SK-N-SH (cell line): ENCODE data around the gene CCN5. TPM values are rescaled to one million over a fixed set of nuclear protein-coding genes. Genes with fewer than 3 reads are reported as not detected.

Experiments
- CTCF ChIA-PET: fragments of 300-600, 350-600 bp; formaldehyde crosslinking; extraction: SDS; loops from one replicate; lab custom pipeline; 2021; lab: Yijun Ruan, JAX
- POLR2A ChIA-PET: fragments of 350-600 bp; sonication (Branson Sonifier 250); formaldehyde crosslinking; extraction: SDS; loops from one replicate; lab custom pipeline; 2020; ENCODE audit warnings: antibody characterized with exemption, inconsistent platforms; lab: Yijun Ruan, JAX
- DNase-seq: peaks from one replicate; pipeline ENCODE4 v3.0.0; 2012
- H2AFZ ChIP-seq: fragments of 200-600 bp; sonication (generic); 2 replicates; pipeline ENCODE4 v1.8.1; 2016; ENCODE audit warnings: antibody characterized with exemption, mild to moderate bottlenecking, low read depth
- H3F3A ChIP-seq: fragments of 200-600 bp; sonication (generic); replicated peaks from 2 replicates; pipeline ENCODE3; 2016; ENCODE audit warnings: antibody characterized with exemption, mild to moderate bottlenecking; ENCODE audit not compliant: insufficient read depth
- H3K27ac ChIP-seq, 2 experiments: fragments of 200-500 bp in 1 of 2; fragments of 200-600 bp in 1 of 2; sonication (Bioruptor generic) in 1 of 2; sonication (generic), shearing (Covaris generic) in 1 of 2; 2 replicates each; pipeline versions ENCODE4 v1.5.1 to v1.6.1; 2014 to 2016; ENCODE audit warnings: low read depth in 2 of 2, inconsistent platforms in 1 of 2, low read length in 1 of 2, mild to moderate bottlenecking in 1 of 2, mixed read lengths in 1 of 2
- H3K27me3 ChIP-seq: fragments of 200-600 bp; sonication (generic), shearing (Covaris generic); 2 replicates; pipeline ENCODE4 v1.6.1; 2016; ENCODE audit warnings: mixed run types; ENCODE audit not compliant: insufficient read depth
- H3K36me3 ChIP-seq, 2 experiments: fragments of 200-500 bp in 1 of 2; fragments of 200-600 bp in 1 of 2; sonication (Bioruptor generic) in 1 of 2; sonication (generic) in 1 of 2; replicated peaks in 1 of 2; 2 replicates each; pipeline versions ENCODE3 to v1.5.1; 2014 to 2016; ENCODE audit warnings: low read length in 1 of 2, mild to moderate bottlenecking in 1 of 2; ENCODE audit not compliant: insufficient read depth in 2 of 2, control insufficient read depth in 1 of 2
- H3K4me1 ChIP-seq, 2 experiments: fragments of 200-500 bp in 1 of 2; fragments of 200-600 bp in 1 of 2; sonication (Bioruptor generic) in 1 of 2; sonication (generic), shearing (Covaris generic) in 1 of 2; 2 replicates each; pipeline versions ENCODE4 v1.5.1 to v1.6.1; 2014 to 2016; ENCODE audit warnings: low read depth in 1 of 2, low read length in 1 of 2, mixed run types in 1 of 2; ENCODE audit not compliant: insufficient read depth in 2 of 2, control insufficient read depth in 1 of 2
- H3K4me2 ChIP-seq: fragments of 200-600 bp; sonication (generic), shearing (Covaris generic); 2 replicates; pipeline ENCODE4 v1.6.1; 2017; ENCODE audit warnings: mixed run types
- H3K4me3 ChIP-seq, 2 experiments: fragments of 200-500 bp in 1 of 2; fragments of 200-600 bp in 1 of 2; sonication (Bioruptor generic) in 1 of 2; sonication (generic), shearing (Covaris generic) in 1 of 2; 2 replicates each; pipeline versions ENCODE4 v1.5.1 to v1.8.1; 2014 to 2016; ENCODE audit warnings: low read depth in 2 of 2, inconsistent platforms in 1 of 2, low read length in 1 of 2, mild to moderate bottlenecking in 1 of 2, mixed read lengths in 1 of 2, moderate library complexity in 1 of 2
- H3K79me2 ChIP-seq: fragments of 200-600 bp; sonication (generic); 2 replicates; pipeline ENCODE4 v1.8.1; 2017; ENCODE audit warnings: mild to moderate bottlenecking; ENCODE audit not compliant: insufficient read depth
- H3K9ac ChIP-seq: fragments of 200-600 bp; sonication (generic); 2 replicates; pipeline ENCODE4 v1.6.1; 2017; ENCODE audit warnings: mixed run types
- H3K9me2 ChIP-seq: fragments of 200-600 bp; sonication (generic); 2 replicates; pipeline ENCODE4 v1.6.1; 2017; ENCODE audit warnings: mixed run types
- H3K9me3 ChIP-seq: fragments of 200-600 bp; sonication (generic); 2 replicates; pipeline ENCODE4 v1.6.1; 2017; ENCODE audit warnings: mixed run types, mild to moderate bottlenecking, moderate library complexity
- H4K20me1 ChIP-seq: fragments of 200-600 bp; sonication (generic); 2 replicates; pipeline ENCODE4 v1.6.1; 2017; ENCODE audit warnings: mild to moderate bottlenecking, mixed run types; ENCODE audit not compliant: insufficient read depth
- CHD2 ChIP-seq: fragments of 150-350 bp; IDR thresholded peaks from 2 replicates; pipeline ENCODE4 v1.6.1; 2018; ENCODE audit warnings: low read length; ENCODE audit not compliant: partially characterized antibody
- SMC3 ChIP-seq: IDR thresholded peaks from 2 replicates; pipeline ENCODE4 v1.6.1; 2012; ENCODE audit warnings: low read depth, low read length, improper control_type of control experiment
- TEAD4 ChIP-seq: IDR thresholded peaks from 2 replicates; pipeline ENCODE4 v1.4.0; 2012; ENCODE audit warnings: mild to moderate bottlenecking, borderline replicate concordance; ENCODE audit not compliant: insufficient read depth
- WGBS: methylation state at CpG from one replicate; pipeline ENCODE4 v1.1.6; 2017; ENCODE audit warnings: low lambda C conversion rate; 5-methylcytosine and 5-hydroxymethylcytosine counted together
- polyA plus RNA-seq, 3 experiments: library from polyadenylated mRNA; depleted of rRNA; stranded (reverse); fragments of >200 nt; gene quantifications; 2 replicates each; pipeline ENCODE4 v1.2.3, GENCODE V29; 2012
- TF ChIP-seq, protein P1 (sequence below): IDR thresholded peaks from 2 replicates; pipeline ENCODE4 v1.4.0; 2012; ENCODE audit warnings: low read depth, borderline replicate concordance
- TF ChIP-seq, protein P2 (sequence below): fragments of 200-600 bp; sonication (generic); IDR thresholded peaks from 2 replicates; pipeline ENCODE4 v1.6.1; 2017; ENCODE audit warnings: antibody characterized with exemption, mild to moderate bottlenecking, moderate library complexity

CCN5 gene
- polyA plus RNA-seq, 1 of the 3 experiments (the other 2 are of a cell fraction), result 0.05 TPM

DNA sequence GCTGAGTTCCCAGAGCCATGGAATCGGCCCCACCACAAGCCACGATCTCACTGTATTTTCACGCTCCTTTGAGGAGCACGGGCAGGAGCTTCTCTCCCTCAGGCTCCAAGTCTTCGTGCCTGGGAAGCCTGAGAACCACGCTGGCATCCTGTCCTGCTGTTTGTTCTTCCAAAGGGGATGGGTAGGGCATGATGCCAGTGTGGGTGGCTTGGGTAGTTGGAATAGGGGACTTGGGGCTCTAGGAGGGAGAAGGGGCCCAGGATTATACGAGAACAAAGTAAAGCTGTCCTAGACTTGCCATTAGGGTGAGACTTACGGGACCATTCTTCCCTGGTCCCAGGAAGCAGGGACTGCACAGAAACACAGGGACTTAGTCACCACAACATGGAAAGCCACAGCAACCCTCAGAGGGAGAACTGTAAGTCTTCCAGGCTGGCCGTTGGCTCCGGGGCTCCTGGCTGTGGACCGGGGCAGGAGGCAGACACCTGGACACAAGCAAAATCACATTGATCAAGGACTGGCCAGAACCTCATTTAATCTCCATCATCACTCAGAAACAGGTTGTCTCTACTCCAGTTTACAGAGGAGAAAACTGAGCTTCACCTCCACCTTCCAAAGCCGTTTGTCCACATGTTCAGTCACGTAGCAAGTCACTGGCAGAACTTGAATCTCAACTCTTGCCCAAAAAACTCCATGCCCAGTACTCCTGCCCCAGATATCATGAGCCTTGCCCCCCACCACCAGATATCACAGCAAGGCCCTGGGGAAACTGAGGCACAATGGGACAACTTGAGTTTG lies 1.3 kb downstream of the CCN5 start:
- WGBS, result 91% methylated on average over 11 of the region's 13 CpGs
- Histone ChIP-seq H4K20me1 (no peaks in the 10 kb centered on the region), H3K4me3 (no peak overlapping the region), H3K27me3 (no peaks in the 10 kb centered on the region), H3K9ac (no peak overlapping the region), H3K4me2 (no peak overlapping the region), H2AFZ (no peak overlapping the region), H3K9me3 (no peaks in the 10 kb centered on the region), H3K36me3 (no peaks in the 10 kb centered on the region), H3K9me2 (no peaks in the 10 kb centered on the region), H3K4me1 (peaks cover 10 to 17% of the 10 kb centered on the region in 2 experiments; a peak in 3 of 4 replicates), H3F3A (peaks cover 18% of the 10 kb centered on the region), H3K27ac (no peak overlapping the region), H3K79me2 (no peaks in the 10 kb centered on the region)
- TF ChIP-seq TEAD4 (no peak), SMC3 (no peak)
- TF ChIP-seq, protein P1, sequence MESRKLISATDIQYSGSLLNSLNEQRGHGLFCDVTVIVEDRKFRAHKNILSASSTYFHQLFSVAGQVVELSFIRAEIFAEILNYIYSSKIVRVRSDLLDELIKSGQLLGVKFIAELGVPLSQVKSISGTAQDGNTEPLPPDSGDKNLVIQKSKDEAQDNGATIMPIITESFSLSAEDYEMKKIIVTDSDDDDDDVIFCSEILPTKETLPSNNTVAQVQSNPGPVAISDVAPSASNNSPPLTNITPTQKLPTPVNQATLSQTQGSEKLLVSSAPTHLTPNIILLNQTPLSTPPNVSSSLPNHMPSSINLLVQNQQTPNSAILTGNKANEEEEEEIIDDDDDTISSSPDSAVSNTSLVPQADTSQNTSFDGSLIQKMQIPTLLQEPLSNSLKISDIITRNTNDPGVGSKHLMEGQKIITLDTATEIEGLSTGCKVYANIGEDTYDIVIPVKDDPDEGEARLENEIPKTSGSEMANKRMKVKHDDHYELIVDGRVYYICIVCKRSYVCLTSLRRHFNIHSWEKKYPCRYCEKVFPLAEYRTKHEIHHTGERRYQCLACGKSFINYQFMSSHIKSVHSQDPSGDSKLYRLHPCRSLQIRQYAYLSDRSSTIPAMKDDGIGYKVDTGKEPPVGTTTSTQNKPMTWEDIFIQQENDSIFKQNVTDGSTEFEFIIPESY, result no peak
- CTCF ChIA-PET, result interaction anchor here (3.9 to 10.6 kb wide), 2 partner anchors 16 to 32 kb away, joined by 15 to 79 read pairs; no protein-coding TSS in a partner anchor
- no peak for DNase-seq
- POLR2A ChIA-PET, result no interaction called here

DNA sequence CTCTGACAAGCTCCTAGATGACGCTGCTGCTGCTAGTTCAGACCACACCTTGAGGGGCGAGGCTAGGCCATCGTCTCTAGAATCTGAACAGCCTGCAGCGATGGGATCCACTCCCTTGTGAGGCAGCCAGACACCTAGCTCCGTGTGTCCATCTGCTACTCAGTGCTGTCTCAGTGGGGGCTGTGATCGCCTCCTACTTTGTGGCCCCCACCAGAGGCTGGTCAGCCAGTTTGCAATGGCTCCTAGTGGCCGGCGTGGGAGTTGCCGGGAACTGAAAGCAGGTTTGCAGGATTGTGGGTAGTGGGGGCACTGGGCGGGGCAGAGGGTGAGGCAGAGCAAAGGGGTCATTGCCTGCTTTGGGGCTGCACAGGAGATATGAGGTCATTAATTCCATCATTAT lies 2.8 kb downstream of the CCN5 start:
- H3F3A ChIP-seq, result peaks cover 21% of the 10 kb centered on the region
- no peak overlapping the region for H3K9ac ChIP-seq
- no peak overlapping the region for H3K27ac ChIP-seq
- DNase-seq, result peak; percentile 58
- H3K9me3 ChIP-seq, result no peaks in the 10 kb centered on the region
- no peaks in the 10 kb centered on the region for H3K79me2 ChIP-seq
- H3K4me2 ChIP-seq, result no peak overlapping the region
- ChIA-PET CTCF (interaction anchor here (0.8 to 10.6 kb wide), 8 partner anchors 9 to 82 kb away, joined by 3 to 79 read pairs (median 4); no protein-coding TSS in a partner anchor), POLR2A (no interaction called here)
- H3K36me3 ChIP-seq, result no peaks in the 10 kb centered on the region
- no peaks in the 10 kb centered on the region for H3K9me2 ChIP-seq
- peaks cover 10 to 19% of the 10 kb centered on the region in 2 experiments; a peak in 3 of 4 replicates for H3K4me1 ChIP-seq
- H3K27me3 ChIP-seq, result no peaks in the 10 kb centered on the region
- no peak for TF ChIP-seq CHD2
- TF ChIP-seq, protein P2, sequence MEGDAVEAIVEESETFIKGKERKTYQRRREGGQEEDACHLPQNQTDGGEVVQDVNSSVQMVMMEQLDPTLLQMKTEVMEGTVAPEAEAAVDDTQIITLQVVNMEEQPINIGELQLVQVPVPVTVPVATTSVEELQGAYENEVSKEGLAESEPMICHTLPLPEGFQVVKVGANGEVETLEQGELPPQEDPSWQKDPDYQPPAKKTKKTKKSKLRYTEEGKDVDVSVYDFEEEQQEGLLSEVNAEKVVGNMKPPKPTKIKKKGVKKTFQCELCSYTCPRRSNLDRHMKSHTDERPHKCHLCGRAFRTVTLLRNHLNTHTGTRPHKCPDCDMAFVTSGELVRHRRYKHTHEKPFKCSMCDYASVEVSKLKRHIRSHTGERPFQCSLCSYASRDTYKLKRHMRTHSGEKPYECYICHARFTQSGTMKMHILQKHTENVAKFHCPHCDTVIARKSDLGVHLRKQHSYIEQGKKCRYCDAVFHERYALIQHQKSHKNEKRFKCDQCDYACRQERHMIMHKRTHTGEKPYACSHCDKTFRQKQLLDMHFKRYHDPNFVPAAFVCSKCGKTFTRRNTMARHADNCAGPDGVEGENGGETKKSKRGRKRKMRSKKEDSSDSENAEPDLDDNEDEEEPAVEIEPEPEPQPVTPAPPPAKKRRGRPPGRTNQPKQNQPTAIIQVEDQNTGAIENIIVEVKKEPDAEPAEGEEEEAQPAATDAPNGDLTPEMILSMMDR, result peak; percentile 46
- no peaks in the 10 kb centered on the region for H4K20me1 ChIP-seq
- H2AFZ ChIP-seq, result no peak overlapping the region
- WGBS, result 81% methylated on average over 5 of the region's 10 CpGs
- no peak overlapping the region for H3K4me3 ChIP-seq
